Measurements from ENCODE around the gene DCAF11.

The DCAF11 gene

DNA sequence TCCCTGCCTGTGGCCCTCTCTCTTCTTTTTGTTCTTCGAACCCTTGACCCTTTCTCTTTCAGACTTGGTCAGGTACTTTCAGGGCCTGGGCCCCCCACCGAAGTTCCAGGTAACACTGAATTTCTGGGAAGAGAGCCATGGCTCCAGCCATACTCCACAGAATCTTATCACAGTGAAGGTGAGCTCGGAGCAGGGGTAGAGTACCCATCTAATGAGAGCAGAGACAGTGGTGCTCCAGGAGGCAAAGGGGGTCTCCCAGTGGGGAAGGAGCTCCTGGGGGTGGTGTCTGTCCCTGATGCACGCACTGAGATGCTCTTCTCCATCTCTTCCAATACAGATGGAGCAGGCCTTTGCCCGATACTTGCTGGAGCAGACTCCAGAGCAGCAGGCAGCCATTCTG, 51.2 kb downstream of the DCAF11 start:
- DNase-seq, result no peak

DNA sequence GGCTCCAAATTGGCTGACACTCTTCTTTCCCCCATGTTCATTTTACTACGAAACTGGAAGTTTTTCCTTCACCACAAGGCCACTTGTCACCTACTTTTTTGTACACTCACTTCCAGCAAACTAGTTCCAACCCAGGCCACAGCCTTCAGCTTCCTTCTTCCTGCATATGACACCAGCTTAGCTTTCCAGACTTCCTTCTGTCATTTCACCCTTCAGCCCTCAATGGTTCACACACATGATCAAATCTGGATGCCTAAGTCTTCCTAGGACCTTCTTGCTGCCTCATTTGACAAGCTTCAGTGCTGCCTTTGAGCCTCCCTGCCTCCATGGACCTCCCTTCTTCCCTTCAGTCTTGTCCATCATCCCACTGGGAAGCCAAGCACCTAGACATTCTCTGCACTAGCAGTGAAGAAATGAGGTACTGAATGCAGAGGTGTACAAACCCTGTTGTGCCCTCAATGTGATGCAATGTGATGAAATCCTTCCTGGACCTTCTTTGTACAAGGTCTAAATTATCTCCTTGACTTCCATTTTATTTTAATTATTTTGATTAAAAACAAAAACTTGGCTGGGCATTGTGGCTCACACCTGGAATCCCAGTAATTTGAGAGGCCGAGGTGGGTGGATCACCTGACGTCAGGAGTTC, 53.0 kb downstream of the DCAF11 start:
- no peak for DNase-seq

- DNase-seq, result peak; percentile 78
Measured at GRCh38 chr14:24171422-24172260, 57.1 kb downstream of the DCAF11 start, which contains the start of gene REC8. TSS of gene REC8 (plus strand) at chr14:24172080. CDS start at chr14:24172553, 473 bp downstream.

DNA sequence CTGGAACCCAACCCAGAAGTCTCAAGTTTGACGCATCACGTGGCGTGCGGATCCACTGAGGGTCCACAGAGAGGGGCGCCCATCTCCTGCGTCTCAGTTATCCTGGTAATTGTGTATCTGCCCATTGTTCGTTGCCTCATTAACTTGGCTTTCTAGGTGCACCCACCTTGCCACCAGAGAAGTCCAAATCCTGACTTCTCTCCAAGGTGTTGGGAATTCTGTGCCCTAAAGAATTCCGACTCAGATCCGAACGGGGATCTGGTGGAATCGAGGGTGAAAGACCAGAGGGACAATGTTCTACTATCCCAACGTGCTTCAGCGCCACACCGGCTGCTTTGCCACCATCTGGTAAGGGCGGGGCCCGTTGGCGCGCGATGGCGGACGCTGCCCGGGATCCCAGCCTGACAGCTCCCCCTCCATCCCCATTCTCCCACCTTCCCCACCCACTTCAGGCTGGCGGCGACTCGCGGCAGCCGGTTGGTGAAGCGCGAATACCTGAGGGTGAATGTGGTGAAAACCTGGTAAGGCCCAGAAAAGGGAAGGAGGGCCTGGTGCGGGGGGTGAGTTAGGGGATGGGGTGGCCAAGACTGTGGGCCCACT, 57.8 kb downstream of the DCAF11 start:
- no peak for DNase-seq

DNA sequence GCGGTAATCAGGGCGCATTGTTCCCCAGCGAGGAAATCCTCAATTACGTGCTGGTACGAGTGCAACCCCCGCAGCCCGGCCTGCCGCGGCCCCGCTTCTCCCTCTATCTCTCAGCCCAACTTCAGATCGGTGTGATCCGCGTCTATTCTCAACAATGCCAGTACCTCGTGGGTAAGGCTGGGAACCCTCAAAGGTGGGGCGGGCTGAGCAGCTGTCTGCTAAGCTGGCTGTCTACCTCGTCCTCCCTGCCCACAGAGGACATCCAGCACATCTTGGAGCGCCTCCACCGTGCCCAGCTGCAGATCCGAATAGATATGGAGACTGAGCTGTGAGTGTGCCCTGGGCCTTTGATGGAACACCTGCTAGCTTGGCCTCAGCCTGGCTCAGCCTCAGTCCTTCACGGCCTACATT, 58.3 kb downstream of the DCAF11 start:
- no peak for DNase-seq
